ENCODE data around the gene YDJC. TPM values are rescaled to one million over a fixed set of nuclear protein-coding genes. Genes with fewer than 3 reads are reported as not detected.

Gene YDJC
- total and polyA plus RNA-seq, 2 of the 13 experiments (the other 11 are each of a cell fraction or from before 2014, with no cell fraction given), result 15.3 to 32.0 TPM

GRCh38 chr22:21677606-21678443 lies 48.0 kb upstream of the YDJC start (continued):
- TF ChIP-seq ZNF768 (CRISPR knock-in tag; IDR thresholded peaks at IDR 0.05) (peak; percentile 68; the same call in 1 of the 2 replicates), MEIS2 (CRISPR knock-in tag; IDR thresholded peaks at IDR 0.05) (peak; percentile 8; the same call in 1 of the 2 replicates), BORCS8-MEF2B (CRISPR knock-in tag; IDR thresholded peaks at IDR 0.05) (peak; percentile 41; the same call in 1 of the 2 replicates), KDM6A (CRISPR knock-in tag; IDR thresholded peaks at IDR 0.05; ENCODE audit: low read depth) (peak; percentile 15; the same call in 1 of the 2 replicates), DMAP1 (CRISPR knock-in tag; IDR thresholded peaks at IDR 0.05) (peak; percentile 62), ZNF260 (CRISPR knock-in tag; IDR thresholded peaks at IDR 0.05; ENCODE audit: borderline replicate concordance, low read depth) (no peak), RBM39 (IDR thresholded peaks at IDR 0.05; ENCODE audit: low read depth, low read length, poor library complexity, severe bottlenecking) (peak; percentile 47), ZNF781 (CRISPR knock-in tag; IDR thresholded peaks at IDR 0.05; ENCODE audit: borderline replicate concordance, not compliant biosample characterization) (peak; percentile 46), NONO (IDR thresholded peaks at IDR 0.05) (no peak), NONO (CRISPR knock-in tag; conservative IDR thresholded peaks at IDR 0.05) (peak; percentile 74), EP300 (IDR thresholded peaks at IDR 0.05; ENCODE audit: low read depth in 2 of 2, low read length in 2 of 2) (peak in 1 of 2 experiments; percentile 28; a peak in 1 of 4 replicates), EP300 (CRISPR knock-in tag; IDR thresholded peaks at IDR 0.05; ENCODE audit: borderline replicate concordance) (peak; percentile 23; the same call in 1 of the 2 replicates), TGIF2 (CRISPR knock-in tag; IDR thresholded peaks at IDR 0.05) (0 out of 2 replicates have a peak, but pooled peaks have one; percentile 30), HES4 (CRISPR knock-in tag; IDR thresholded peaks at IDR 0.05; ENCODE audit: borderline replicate concordance) (0 out of 2 replicates have a peak, but pooled peaks have one; percentile 0), MYC (CRISPR knock-in tag; IDR thresholded peaks at IDR 0.05; ENCODE audit: borderline replicate concordance) (peak; percentile 90), ATRX (CRISPR knock-in tag; IDR thresholded peaks at IDR 0.05; ENCODE audit: borderline replicate concordance) (no peak), MXD4 (CRISPR knock-in tag; IDR thresholded peaks at IDR 0.05) (0 out of 2 replicates have a peak, but pooled peaks have one; percentile 39)
- TF ChIP-seq, protein P1, sequence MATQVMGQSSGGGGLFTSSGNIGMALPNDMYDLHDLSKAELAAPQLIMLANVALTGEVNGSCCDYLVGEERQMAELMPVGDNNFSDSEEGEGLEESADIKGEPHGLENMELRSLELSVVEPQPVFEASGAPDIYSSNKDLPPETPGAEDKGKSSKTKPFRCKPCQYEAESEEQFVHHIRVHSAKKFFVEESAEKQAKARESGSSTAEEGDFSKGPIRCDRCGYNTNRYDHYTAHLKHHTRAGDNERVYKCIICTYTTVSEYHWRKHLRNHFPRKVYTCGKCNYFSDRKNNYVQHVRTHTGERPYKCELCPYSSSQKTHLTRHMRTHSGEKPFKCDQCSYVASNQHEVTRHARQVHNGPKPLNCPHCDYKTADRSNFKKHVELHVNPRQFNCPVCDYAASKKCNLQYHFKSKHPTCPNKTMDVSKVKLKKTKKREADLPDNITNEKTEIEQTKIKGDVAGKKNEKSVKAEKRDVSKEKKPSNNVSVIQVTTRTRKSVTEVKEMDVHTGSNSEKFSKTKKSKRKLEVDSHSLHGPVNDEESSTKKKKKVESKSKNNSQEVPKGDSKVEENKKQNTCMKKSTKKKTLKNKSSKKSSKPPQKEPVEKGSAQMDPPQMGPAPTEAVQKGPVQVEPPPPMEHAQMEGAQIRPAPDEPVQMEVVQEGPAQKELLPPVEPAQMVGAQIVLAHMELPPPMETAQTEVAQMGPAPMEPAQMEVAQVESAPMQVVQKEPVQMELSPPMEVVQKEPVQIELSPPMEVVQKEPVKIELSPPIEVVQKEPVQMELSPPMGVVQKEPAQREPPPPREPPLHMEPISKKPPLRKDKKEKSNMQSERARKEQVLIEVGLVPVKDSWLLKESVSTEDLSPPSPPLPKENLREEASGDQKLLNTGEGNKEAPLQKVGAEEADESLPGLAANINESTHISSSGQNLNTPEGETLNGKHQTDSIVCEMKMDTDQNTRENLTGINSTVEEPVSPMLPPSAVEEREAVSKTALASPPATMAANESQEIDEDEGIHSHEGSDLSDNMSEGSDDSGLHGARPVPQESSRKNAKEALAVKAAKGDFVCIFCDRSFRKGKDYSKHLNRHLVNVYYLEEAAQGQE (IDR thresholded peaks at IDR 0.05; ENCODE audit: borderline replicate concordance in 1 of 2, low read depth in 1 of 2, low read length in 2 of 2), result no peak
- TF ChIP-seq, protein P2, sequence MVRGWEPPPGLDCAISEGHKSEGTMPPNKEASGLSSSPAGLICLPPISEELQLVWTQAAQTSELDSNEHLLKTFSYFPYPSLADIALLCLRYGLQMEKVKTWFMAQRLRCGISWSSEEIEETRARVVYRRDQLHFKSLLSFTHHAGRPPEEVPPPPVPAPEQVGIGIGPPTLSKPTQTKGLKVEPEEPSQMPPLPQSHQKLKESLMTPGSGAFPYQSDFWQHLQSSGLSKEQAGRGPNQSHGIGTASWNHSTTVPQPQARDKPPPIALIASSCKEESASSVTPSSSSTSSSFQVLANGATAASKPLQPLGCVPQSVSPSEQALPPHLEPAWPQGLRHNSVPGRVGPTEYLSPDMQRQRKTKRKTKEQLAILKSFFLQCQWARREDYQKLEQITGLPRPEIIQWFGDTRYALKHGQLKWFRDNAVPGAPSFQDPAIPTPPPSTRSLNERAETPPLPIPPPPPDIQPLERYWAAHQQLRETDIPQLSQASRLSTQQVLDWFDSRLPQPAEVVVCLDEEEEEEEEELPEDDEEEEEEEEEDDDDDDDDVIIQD (CRISPR knock-in tag; IDR thresholded peaks at IDR 0.05; ENCODE audit: low read depth), result no peak
- TF ChIP-seq, protein P3, sequence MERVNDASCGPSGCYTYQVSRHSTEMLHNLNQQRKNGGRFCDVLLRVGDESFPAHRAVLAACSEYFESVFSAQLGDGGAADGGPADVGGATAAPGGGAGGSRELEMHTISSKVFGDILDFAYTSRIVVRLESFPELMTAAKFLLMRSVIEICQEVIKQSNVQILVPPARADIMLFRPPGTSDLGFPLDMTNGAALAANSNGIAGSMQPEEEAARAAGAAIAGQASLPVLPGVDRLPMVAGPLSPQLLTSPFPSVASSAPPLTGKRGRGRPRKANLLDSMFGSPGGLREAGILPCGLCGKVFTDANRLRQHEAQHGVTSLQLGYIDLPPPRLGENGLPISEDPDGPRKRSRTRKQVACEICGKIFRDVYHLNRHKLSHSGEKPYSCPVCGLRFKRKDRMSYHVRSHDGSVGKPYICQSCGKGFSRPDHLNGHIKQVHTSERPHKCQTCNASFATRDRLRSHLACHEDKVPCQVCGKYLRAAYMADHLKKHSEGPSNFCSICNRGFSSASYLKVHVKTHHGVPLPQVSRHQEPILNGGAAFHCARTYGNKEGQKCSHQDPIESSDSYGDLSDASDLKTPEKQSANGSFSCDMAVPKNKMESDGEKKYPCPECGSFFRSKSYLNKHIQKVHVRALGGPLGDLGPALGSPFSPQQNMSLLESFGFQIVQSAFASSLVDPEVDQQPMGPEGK (CRISPR knock-in tag; IDR thresholded peaks at IDR 0.05), result peak; percentile 74
